Hepatocyte (in vitro differentiated cells): ENCODE data around the gene KIF25.

Source experiments
- CTCF ChIP-seq: fragments of 200-600 bp; sonication (generic); IDR thresholded peaks from 2 replicates; pipeline ENCODE4 v1.5.1; 2016; ENCODE audit warnings: antibody characterized with exemption, mild to moderate bottlenecking; ENCODE audit not compliant: poor library complexity
- EZH2phosphoT487 ChIP-seq: fragments of 200-600 bp; sonication (generic); IDR thresholded peaks from one replicate; pipeline ENCODE4 v1.6.1; 2018; ENCODE audit warnings: antibody characterized with exemption, mild to moderate bottlenecking, low read depth, moderate library complexity; ENCODE audit not compliant: unreplicated experiment, severe bottlenecking

- TF ChIP-seq CTCF (no peak), EZH2phosphoT487 (no peak)
Observed at GRCh38 chr6:167947716-167948115, 49.8 kb upstream of the KIF25 start.
